Measurements from ENCODE around the gene LCE5A. TPM values are rescaled to one million over a fixed set of nuclear protein-coding genes. Genes with fewer than 3 reads are reported as not detected.
A peak's percentile ranks its signal among the peaks of the same experiment; 100 is the strongest.
"Not testable (repeated sequence)": the region's sequence is repeated elsewhere in the genome, so short reads cannot be mapped to it uniquely, and the experiment has no call there.

Gene LCE5A
- total and polyA plus RNA-seq, 2 donors from 2014 or later, result not detected

DNA sequence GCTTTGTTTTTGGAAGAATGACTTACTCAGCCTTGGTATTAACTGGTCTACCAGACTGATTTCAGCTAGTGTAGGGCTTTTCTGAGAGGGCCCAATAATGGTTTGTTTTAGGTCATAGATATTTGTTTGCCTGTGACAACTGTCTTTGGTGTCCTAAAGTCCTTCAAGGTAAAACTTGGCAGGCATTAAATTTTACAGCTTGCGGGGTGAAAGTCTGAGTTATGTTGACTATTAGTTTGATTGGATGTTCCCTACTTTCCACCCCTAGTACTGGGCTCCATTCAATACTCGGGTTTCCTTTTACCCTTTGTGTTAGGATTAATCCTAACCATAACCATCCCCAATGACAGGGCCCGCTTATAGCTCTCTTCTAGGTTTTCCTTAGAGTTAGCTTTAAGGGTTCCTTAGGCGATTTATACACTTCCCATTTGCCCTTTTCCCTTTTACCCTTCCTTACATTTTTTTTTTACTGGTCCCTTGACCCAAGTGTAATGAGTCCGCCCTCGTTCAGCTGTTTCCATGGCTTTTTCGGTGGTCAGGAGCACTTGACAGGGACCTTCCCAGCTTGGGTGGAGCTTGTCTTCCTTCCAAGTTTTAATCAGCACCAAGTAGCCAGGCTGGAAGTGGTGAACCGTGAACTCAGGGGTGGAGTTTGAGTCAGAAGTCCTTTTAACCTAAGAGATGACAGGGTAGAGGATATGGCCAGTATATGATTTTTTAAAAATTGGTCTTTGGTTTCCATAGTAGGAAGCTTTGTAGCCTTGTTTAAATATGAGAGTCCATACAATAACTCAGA is 28.5 kb upstream of the LCE5A start:
- TF ChIP-seq, protein P1, sequence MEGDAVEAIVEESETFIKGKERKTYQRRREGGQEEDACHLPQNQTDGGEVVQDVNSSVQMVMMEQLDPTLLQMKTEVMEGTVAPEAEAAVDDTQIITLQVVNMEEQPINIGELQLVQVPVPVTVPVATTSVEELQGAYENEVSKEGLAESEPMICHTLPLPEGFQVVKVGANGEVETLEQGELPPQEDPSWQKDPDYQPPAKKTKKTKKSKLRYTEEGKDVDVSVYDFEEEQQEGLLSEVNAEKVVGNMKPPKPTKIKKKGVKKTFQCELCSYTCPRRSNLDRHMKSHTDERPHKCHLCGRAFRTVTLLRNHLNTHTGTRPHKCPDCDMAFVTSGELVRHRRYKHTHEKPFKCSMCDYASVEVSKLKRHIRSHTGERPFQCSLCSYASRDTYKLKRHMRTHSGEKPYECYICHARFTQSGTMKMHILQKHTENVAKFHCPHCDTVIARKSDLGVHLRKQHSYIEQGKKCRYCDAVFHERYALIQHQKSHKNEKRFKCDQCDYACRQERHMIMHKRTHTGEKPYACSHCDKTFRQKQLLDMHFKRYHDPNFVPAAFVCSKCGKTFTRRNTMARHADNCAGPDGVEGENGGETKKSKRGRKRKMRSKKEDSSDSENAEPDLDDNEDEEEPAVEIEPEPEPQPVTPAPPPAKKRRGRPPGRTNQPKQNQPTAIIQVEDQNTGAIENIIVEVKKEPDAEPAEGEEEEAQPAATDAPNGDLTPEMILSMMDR (IDR thresholded peaks at IDR 0.05; ENCODE audit: borderline replicate concordance, extremely low read depth, insufficient read depth), result no peak
- Histone ChIP-seq H3K4me1 (ENCODE audit: control insufficient read depth in 2 of 3, insufficient read depth in 2 of 3, low read depth in 1 of 3, low read length in 3 of 3) (no peaks in the 10 kb centered on the region), H3K27ac (ENCODE audit: low read depth in 2 of 2, low read length in 2 of 2) (no peak overlapping the region), H3K27me3 (ENCODE audit: control insufficient read depth, insufficient read depth, low read length) (no peaks in the 10 kb centered on the region), H3K36me3 (ENCODE audit: control insufficient read depth in 2 of 3, insufficient read depth in 3 of 3, low read length in 3 of 3) (no peaks in the 10 kb centered on the region), H3K9ac (ENCODE audit: low read length in 3 of 3) (no peak overlapping the region), H3K9me3 (ENCODE audit: control insufficient read depth in 2 of 3, insufficient read depth in 1 of 3, low read length in 3 of 3) (peaks cover 0 to 5% (median 0%) of the 10 kb centered on the region in 3 donors), H3K4me3 (ENCODE audit: low read length in 3 of 3) (no peak overlapping the region)
- DNase-seq (no peak), FAIRE-seq (no peak)
- intact Hi-C loops (cut with DNase I), result no loop called here

DNA sequence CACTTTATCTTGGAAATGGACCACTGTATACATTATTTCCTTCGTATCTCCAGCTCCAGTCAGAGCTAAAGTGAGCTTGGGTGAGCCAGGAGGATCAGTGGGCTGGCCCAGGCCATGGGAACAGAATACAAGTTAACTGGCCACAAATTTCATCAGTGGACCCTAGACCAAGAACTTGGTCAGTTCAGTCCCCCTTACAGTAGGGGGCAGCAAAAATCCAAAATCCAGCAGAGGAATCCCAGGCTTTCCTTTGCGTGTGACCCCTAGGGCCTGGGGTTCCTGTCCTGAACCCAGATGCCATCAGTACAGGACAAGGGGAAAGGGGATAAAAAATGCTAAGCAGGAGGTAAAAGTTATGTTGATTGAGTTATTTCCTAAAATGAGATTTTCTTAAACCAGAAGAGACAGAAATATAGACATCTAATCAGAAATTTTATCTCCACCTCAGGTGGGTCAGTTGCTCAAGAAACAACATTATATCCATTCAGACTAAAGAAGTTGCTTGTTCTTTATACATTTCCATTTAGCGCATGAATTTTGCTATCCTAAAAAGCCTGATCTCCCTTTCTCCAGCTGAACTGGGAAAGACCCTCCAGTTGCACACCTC is 24.1 kb upstream of the LCE5A start:
- no peak for DNase-seq
- Histone ChIP-seq H3K4me1 (ENCODE audit: control insufficient read depth in 2 of 3, insufficient read depth in 2 of 3, low read depth in 1 of 3, low read length in 3 of 3) (no peaks in the 10 kb centered on the region), H3K27me3 (ENCODE audit: control insufficient read depth, insufficient read depth, low read length) (no peaks in the 10 kb centered on the region), H3K27ac (ENCODE audit: low read depth in 2 of 2, low read length in 2 of 2) (no peak overlapping the region), H3K4me3 (ENCODE audit: low read length in 3 of 3) (no peak overlapping the region), H3K9me3 (ENCODE audit: control insufficient read depth in 2 of 3, insufficient read depth in 1 of 3, low read length in 3 of 3) (peaks cover 0 to 2% (median 0%) of the 10 kb centered on the region in 3 donors), H3K36me3 (ENCODE audit: control insufficient read depth in 2 of 3, insufficient read depth in 3 of 3, low read length in 3 of 3) (no peaks in the 10 kb centered on the region), H3K9ac (ENCODE audit: low read length in 3 of 3) (no peak overlapping the region)
- intact Hi-C loops (cut with DNase I), result no loop called here
- TF ChIP-seq, protein P1 (IDR thresholded peaks at IDR 0.05; ENCODE audit: borderline replicate concordance, extremely low read depth, insufficient read depth), result no peak
- FAIRE-seq, result no peak

DNA sequence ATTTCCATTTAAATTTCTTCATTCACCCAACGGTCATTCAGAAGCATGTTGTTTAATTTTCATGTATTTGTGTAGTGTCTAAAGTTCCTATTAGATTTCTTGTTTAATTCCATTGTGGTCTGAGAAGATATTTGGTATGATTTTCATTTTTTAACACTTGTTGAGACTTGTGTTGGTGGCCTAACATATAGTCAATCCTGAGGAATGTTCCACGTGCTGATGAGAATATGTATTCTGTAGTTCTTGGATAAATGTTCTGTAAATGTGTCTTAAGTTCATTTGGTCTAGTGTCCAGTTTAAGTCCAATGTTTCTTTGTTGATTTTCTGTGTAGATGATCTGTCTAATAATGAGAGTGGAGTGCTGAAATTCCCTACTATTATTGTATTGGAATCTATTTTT is 22.7 kb upstream of the LCE5A start:
- Histone ChIP-seq H3K4me1 (ENCODE audit: control insufficient read depth in 2 of 3, insufficient read depth in 2 of 3, low read depth in 1 of 3, low read length in 3 of 3) (no peaks in the 10 kb centered on the region), H3K27me3 (ENCODE audit: control insufficient read depth, insufficient read depth, low read length) (no peaks in the 10 kb centered on the region), H3K4me3 (ENCODE audit: low read length in 3 of 3) (no peak overlapping the region), H3K27ac (ENCODE audit: low read depth in 2 of 2, low read length in 2 of 2) (no peak overlapping the region), H3K9ac (ENCODE audit: low read length in 3 of 3) (no peak overlapping the region), H3K9me3 (ENCODE audit: control insufficient read depth in 2 of 3, insufficient read depth in 1 of 3, low read length in 3 of 3) (peaks cover 0 to 2% (median 0%) of the 10 kb centered on the region in 3 donors), H3K36me3 (ENCODE audit: control insufficient read depth in 2 of 3, insufficient read depth in 3 of 3, low read length in 3 of 3) (no peaks in the 10 kb centered on the region)
- TF ChIP-seq, protein P1 (IDR thresholded peaks at IDR 0.05; ENCODE audit: borderline replicate concordance, extremely low read depth, insufficient read depth), result no peak
- intact Hi-C loops (cut with DNase I), result no loop called here
- FAIRE-seq (no peak), DNase-seq (no peak)

- H3K27ac ChIP-seq (ENCODE audit: low read depth in 2 of 2, low read length in 2 of 2); H3K9ac ChIP-seq (ENCODE audit: low read length in 3 of 3); H3K27me3 ChIP-seq (ENCODE audit: control insufficient read depth, insufficient read depth, low read length); H3K4me1 ChIP-seq (ENCODE audit: control insufficient read depth in 2 of 3, insufficient read depth in 2 of 3, low read depth in 1 of 3, low read length in 3 of 3); H3K4me3 ChIP-seq (ENCODE audit: low read length in 3 of 3); intact Hi-C loops (cut with DNase I); H3K36me3 ChIP-seq (ENCODE audit: control insufficient read depth in 2 of 3, insufficient read depth in 3 of 3, low read length in 3 of 3); H3K9me3 ChIP-seq (ENCODE audit: control insufficient read depth in 2 of 3, insufficient read depth in 1 of 3, low read length in 3 of 3); FAIRE-seq: not testable (repeated sequence)
- peak in 1 of 5 donors; percentile 6 for DNase-seq
These were observed 19.1 kb upstream of the LCE5A start for GRCh38 chr1:152491537-152491936.
